SK-N-MC (cell line): ENCODE data around the gene APOBEC3B.

Experiments
- DNase-seq: peaks from one replicate; pipeline ENCODE4 v3.0.0-alpha.2; 2011; ENCODE audit warnings: low read depth, low spot score
- H3K27ac ChIP-seq: fragments of 200-600 bp; sonication (generic); 2 replicates; pipeline ENCODE4 v1.5.1; 2016; ENCODE audit warnings: mixed run types
- H3K36me3 ChIP-seq: fragments of 200-600 bp; sonication (generic); 2 replicates; pipeline ENCODE4 v1.6.1; 2017; ENCODE audit warnings: antibody characterized with exemption, low read length, mixed read lengths; ENCODE audit not compliant: insufficient read depth
- H3K4me3 ChIP-seq: fragments of 200-600 bp; sonication (generic); 2 replicates; pipeline ENCODE4 v1.5.1; 2016
- H3K9ac ChIP-seq: fragments of 200-600 bp; sonication (generic); 2 replicates; pipeline ENCODE4 v1.8.0; 2017; ENCODE audit warnings: mixed run types, mixed read lengths; ENCODE audit not compliant: insufficient read length
- H3K9me3 ChIP-seq: fragments of 200-600 bp; sonication (generic); 2 replicates; pipeline ENCODE4 v1.6.1; 2017; ENCODE audit warnings: low read depth, mild to moderate bottlenecking, antibody characterized with exemption, low read length, moderate library complexity, mixed read lengths
- EZH2 ChIP-seq: fragments of 200-600 bp; sonication (generic); IDR thresholded peaks from one replicate; pipeline ENCODE4 v1.6.1; 2017; ENCODE audit warnings: antibody characterized with exemption
- FOXP2 ChIP-seq: optimal IDR thresholded peaks from 2 replicates; pipeline ENCODE3; 2011; ENCODE audit warnings: mild to moderate bottlenecking, moderate library complexity; ENCODE audit not compliant: insufficient read depth; ENCODE audit errors: extremely low read length, control extremely low read depth
- POLR2AphosphoS5 ChIP-seq: IDR thresholded peaks from 2 replicates; pipeline ENCODE4 v1.6.1; 2012; ENCODE audit warnings: mild to moderate bottlenecking, low read depth, low read length, borderline replicate concordance

APOBEC3B gene

DNA sequence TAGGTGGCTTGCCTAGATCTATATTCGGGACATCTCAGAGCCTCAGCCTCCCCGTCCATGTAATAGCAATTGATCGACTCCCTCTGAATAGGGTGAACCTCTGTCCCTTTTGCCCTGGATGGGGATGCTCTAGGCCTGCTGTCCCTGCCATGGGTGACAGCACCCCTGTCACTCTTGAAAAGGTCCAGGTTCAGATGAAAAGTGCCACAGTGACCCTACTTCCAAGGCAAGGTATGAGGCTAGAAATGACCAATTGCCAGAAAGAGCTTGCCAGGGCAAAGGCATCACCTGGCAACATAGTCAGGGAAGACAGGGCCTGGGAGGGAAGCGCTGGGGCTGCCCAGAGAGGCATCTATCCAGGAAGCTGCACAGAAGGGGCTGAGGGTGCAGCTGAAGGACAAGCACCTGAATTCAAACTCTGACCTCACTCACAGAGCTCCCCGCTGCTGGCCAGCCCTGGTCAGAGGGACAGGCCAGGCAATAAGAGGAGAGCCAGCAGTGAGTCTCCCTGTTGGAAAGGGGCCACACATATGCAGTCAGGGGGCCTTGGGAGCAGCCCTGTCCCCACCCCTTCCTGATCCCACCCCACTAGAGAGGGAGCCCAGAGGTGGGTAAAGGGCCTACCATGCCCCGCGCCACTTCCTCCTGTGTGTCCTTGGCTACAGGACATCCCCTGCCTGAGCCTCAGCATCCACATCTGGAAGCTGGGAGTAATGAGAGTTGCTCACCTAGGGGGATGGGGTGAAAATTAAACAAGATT, 33.8 kb upstream of the APOBEC3B start:
- Histone ChIP-seq H3K4me3 (no peak overlapping the region), H3K9ac (no peak overlapping the region), H3K36me3 (no peaks in the 10 kb centered on the region), H3K9me3 (no peaks in the 10 kb centered on the region), H3K27ac (no peak overlapping the region)
- TF ChIP-seq FOXP2 (no peak), EZH2 (no peak)
- DNase-seq, result no peak

DNA sequence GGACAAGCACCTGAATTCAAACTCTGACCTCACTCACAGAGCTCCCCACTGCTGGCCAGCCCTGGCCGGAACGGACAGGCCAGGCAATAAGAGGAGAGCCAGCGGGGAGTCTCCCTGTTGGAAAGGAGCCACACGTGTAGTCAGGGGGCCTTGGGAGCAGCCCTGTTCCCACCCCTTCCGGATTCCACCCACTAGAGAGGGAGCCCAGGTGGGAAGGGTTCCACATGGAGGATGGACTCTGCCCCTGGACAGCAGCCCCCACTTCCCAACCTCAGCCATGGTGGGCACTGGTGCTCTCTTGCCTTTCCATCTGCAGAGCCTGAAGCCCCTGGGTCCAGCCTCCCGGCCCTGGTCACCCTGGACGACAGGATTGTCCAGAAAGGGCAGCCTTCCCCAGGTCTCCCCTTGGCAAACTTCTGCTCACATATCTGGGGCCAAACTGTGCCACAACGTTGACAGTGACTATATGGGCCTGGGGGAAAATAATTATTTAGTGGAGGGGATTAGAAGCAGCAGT, 32.2 kb upstream of the APOBEC3B start:
- DNase-seq, result no peak
- H3K9me3 ChIP-seq, result no peaks in the 10 kb centered on the region
- no peak overlapping the region for H3K27ac ChIP-seq
- H3K4me3 ChIP-seq, result no peak overlapping the region
- no peak overlapping the region for H3K9ac ChIP-seq
- H3K36me3 ChIP-seq, result no peaks in the 10 kb centered on the region
- TF ChIP-seq EZH2 (no peak), POLR2AphosphoS5 (no peak), FOXP2 (no peak)

DNA sequence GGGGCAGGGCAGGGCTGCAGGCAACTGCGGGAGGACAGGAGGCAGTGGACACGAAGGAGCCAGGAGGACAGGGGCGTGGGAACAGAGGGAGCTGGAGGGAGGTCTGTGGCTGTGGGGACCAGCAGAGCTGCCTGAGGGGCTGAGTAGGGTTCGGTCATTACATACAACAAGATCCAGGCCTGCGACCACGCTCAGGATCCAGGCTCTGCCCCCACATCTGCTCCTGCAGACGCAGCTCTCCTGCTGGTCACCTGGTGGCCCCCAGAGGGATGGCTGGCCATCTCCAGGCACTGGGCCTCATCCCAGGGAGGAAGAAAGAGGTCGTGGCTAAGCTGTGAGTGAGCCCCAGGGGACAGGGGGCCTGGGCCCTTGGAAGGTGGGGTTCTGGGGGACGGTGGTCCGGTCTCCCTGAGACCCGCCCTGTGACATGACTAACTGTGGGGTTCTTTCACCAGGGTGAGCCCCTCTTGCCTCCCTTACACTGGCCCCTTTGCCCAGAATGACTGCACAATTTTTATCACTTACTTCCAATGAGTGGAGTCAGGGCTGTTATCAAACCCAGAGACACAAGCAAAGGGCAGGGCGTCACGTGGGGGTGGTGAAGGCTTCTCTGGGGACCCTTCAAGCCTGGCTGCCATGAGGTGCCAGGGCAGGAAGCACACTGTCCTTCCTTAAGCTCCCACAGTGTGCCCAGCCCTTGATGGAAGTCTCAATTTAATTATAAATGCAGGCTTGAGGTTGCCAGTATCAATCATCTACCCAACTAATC, 31.4 kb upstream of the APOBEC3B start:
- no peaks in the 10 kb centered on the region for H3K9me3 ChIP-seq
- no peak overlapping the region for H3K9ac ChIP-seq
- no peak for TF ChIP-seq EZH2
- no peak for TF ChIP-seq FOXP2
- no peak for TF ChIP-seq POLR2AphosphoS5
- no peak for DNase-seq
- no peak overlapping the region for H3K4me3 ChIP-seq
- H3K27ac ChIP-seq, result no peak overlapping the region
- H3K36me3 ChIP-seq, result no peaks in the 10 kb centered on the region

DNA sequence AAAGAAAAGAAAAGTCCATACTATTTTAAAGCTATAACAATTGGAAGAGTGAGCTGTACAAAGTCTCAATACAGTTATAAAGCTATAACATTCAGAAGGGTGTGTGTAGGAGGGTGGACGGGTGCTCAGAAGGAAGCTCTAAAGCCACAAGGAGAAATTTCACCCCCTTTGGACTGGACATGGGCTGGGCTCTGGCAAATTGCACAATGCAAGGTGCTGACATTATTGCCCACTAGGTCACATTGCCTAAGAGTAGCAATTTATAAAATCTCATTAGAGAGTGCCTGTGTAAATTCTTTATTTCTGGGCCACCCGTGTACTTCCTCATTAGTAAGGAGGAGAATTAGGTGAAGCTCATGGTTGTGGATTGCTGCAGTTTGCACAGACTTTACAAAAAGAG, 30.4 kb upstream of the APOBEC3B start:
- H3K9me3 ChIP-seq, result no peaks in the 10 kb centered on the region
- no peak overlapping the region for H3K27ac ChIP-seq
- H3K4me3 ChIP-seq, result no peak overlapping the region
- H3K36me3 ChIP-seq, result no peaks in the 10 kb centered on the region
- DNase-seq, result no peak
- TF ChIP-seq FOXP2 (no peak), EZH2 (no peak), POLR2AphosphoS5 (no peak)
- no peak overlapping the region for H3K9ac ChIP-seq

DNA sequence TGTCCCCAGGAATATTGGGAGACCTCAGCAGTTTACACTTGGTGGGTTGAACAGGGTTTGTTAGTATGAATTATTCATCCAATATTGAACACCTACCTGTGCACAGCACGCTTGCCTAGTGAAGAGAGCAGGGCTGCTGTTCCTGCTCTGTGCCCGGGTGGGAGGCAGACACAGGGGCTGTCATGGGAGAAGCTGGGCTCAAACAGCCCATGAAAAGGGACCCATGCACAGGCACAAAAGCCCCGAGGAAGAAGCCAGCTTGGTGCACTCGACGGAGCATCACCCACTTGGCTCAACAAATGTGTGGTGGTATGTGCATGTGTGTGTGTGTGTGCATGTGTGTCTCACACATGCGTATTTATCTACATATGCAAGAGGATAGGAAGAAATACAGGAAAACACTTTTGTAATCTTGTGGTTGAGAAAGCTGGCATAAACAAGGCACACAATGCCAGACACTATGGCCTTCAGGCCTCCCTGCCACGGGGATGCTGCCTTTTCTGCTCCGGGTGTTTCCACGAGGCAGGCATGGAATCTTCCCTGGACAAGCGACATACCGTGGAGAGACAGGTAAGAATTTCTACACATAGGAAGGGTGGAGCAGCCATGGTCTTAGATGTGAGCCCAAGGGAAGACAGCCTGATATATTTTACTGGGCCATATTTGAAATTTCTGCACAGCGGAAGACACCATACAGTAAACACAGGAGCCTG, 29.7 kb upstream of the APOBEC3B start:
- Histone ChIP-seq H3K4me3 (no peak overlapping the region), H3K9ac (no peak overlapping the region), H3K27ac (no peak overlapping the region), H3K9me3 (no peaks in the 10 kb centered on the region), H3K36me3 (no peaks in the 10 kb centered on the region)
- TF ChIP-seq FOXP2, result no peak
- TF ChIP-seq POLR2AphosphoS5, result no peak
- TF ChIP-seq EZH2, result no peak
- no peak for DNase-seq

DNA sequence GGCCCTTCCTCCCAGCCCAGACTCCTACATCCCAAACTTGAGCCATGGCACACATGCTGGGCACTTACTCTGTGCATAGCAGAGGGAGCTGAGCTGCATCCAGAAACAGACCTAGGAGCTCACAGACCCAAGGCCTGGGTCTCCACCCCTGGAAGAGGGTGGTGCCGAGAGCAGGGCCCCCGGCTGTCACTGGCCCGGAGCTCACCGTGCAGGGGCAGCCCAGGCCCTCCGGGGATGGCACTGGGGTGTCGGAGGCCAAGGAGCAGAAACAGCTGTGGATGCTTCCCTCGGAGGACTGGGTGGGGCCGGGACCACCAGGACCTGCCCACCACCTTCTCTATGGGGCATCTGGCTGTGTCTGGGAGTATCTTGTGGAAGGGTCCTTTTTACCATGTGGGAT, 29.1 kb upstream of the APOBEC3B start:
- no peak for DNase-seq
- TF ChIP-seq EZH2 (no peak), POLR2AphosphoS5 (no peak), FOXP2 (no peak)
- Histone ChIP-seq H3K9ac (no peak overlapping the region), H3K9me3 (no peaks in the 10 kb centered on the region), H3K36me3 (no peaks in the 10 kb centered on the region), H3K27ac (no peak overlapping the region), H3K4me3 (no peak overlapping the region)

DNA sequence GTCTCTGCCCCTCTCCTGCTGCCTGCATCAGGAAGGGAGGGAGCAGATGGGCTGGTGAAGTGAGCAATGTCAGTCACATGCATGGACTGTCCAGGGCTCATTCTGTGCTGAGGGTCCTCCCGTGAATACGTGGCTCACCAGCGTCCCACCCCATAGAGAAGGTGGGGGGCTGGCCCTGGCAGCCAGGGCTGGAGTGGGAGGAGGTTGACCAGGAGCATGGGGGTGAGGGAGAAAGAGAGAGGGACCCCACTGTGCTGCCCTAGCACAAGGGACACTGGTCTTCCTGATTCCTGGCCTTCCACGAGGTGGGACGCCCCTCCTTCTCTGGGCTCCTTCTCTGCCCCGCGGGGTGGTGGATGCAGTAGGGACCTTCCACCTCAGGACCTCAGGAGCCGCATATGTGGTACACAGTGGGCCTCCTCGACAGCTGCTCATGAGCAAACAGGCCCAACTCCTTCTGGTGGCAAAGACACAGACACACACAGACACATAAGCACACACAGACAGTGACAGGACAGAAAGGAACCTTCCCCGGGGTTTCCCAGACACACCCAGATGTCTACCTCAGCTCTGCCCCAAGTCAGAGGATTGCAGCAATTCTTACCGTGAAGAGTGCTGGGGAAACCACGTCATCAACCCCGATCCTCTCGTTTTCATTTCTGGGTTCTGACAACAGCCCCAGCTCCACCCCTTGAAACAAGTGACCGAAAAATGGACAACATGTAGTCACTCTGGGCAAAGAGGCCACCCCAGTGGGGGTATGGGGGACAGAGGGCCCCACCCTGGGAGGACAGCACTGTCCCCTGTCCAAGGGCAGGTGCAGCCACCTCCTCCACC, 28.4 kb upstream of the APOBEC3B start:
- TF ChIP-seq FOXP2 (no peak), POLR2AphosphoS5 (no peak), EZH2 (no peak)
- no peak overlapping the region for H3K9ac ChIP-seq
- no peak overlapping the region for H3K4me3 ChIP-seq
- no peak overlapping the region for H3K27ac ChIP-seq
- no peak for DNase-seq
- no peaks in the 10 kb centered on the region for H3K36me3 ChIP-seq
- H3K9me3 ChIP-seq, result no peaks in the 10 kb centered on the region

DNA sequence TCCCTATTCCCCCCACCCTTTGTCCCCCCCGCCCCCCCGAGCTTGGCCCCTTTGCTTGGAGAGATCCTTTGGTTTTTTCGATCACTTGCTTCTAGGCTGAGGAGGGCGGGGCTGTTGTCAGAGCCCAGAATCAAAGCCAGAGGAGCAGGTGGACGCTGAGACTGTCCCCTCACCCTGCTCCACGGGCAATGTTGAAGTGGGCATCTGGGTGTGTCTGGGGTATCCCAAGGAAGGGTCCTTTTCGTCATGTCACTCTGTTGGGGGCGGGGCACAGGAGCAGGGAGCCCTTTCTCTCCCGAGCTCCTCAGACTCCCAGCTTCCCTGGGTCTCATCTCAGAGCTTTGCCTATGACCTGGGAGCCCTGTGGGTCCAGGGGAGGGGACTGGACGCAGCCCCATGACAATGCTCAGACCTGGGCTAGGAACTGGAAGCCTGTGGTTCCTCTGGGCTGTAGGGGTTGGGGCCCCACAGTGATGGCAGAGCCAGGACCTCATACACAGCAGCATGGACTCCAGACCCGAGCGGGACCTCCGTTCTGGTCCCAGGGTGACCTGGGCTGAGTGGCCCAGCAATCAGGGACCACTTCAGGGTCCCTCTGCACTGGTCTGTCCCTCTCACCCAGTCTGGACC, 27.6 kb upstream of the APOBEC3B start:
- H3K4me3 ChIP-seq, result no peak overlapping the region
- no peak overlapping the region for H3K9ac ChIP-seq
- no peak for DNase-seq
- TF ChIP-seq EZH2 (no peak), POLR2AphosphoS5 (no peak), FOXP2 (no peak)
- no peak overlapping the region for H3K27ac ChIP-seq
- H3K9me3 ChIP-seq, result no peaks in the 10 kb centered on the region
- H3K36me3 ChIP-seq, result no peaks in the 10 kb centered on the region
